IMR-90 (cell line): ENCODE measurements around the gene TIMM17B. TPM values are rescaled to one million over a fixed set of nuclear protein-coding genes. Genes with fewer than 3 reads are reported as not detected.

ENCODE experiments used
- ATAC-seq: fragments of 200-7000 bp; cut with Tn5 transposase; 2 replicates; pipeline ENCODE4 v1.9.1; 2020; ENCODE audit warnings: low read depth, mild to moderate bottlenecking, moderate library complexity
- BruUV-seq: library from RNA; stranded (reverse); fragments of 400-500 nt; replicated peaks from 2 replicates; lab custom pipeline; 2021; lab: Mats Ljungman, UMichigan
- CTCF ChIA-PET: fragments of 300-600 bp; formaldehyde crosslinking; extraction: SDS; loops from one replicate; lab custom pipeline; 2021; ENCODE audit warnings: antibody characterized with exemption; lab: Yijun Ruan, JAX
- POLR2A ChIA-PET: fragments of 300-600 bp; sonication (Branson Sonifier 250); formaldehyde crosslinking; loops from one replicate; lab custom pipeline; 2022; ENCODE audit warnings: antibody characterized with exemption; ENCODE audit not compliant: unreplicated experiment; lab: Charles Lee
- DNase-seq: peaks from one replicate; pipeline ENCODE4 v3.0.0; 2013
- H2AFZ ChIP-seq: replicated peaks from 2 replicates; pipeline ENCODE3; 2013; ENCODE audit warnings: low read length, mild to moderate bottlenecking; ENCODE audit not compliant: poor library complexity
- H2AK5ac ChIP-seq: 2 replicates; pipeline ENCODE4 v1.6.1; 2013; ENCODE audit warnings: low read depth, low read length, inconsistent platforms
- H2AK9ac ChIP-seq: replicated peaks from 2 replicates; pipeline ENCODE3; 2013; ENCODE audit warnings: mild to moderate bottlenecking, low read depth, low read length, moderate library complexity; ENCODE audit not compliant: poor library complexity
- H2BK120ac ChIP-seq: 2 replicates; pipeline ENCODE4 v1.6.1; 2013; ENCODE audit warnings: low read depth, low read length, inconsistent platforms
- H2BK15ac ChIP-seq: 3 replicates; pipeline ENCODE4 v1.6.1; 2013; ENCODE audit warnings: low read depth, low read length, inconsistent platforms
- H2BK20ac ChIP-seq: 2 replicates; pipeline ENCODE4 v1.6.1; 2013; ENCODE audit warnings: low read depth, mild to moderate bottlenecking, inconsistent platforms, low read length, moderate library complexity
- H2BK5ac ChIP-seq: 2 replicates; pipeline ENCODE4 v1.6.1; 2013; ENCODE audit warnings: mild to moderate bottlenecking, low read depth, low read length, inconsistent platforms; ENCODE audit not compliant: poor library complexity, severe bottlenecking
- H3K14ac ChIP-seq: replicated peaks from 2 replicates; pipeline ENCODE4 v1.6.1; 2013; ENCODE audit warnings: low read depth, low read length, inconsistent platforms
- H3K18ac ChIP-seq: 2 replicates; pipeline ENCODE4 v1.6.1; 2013; ENCODE audit warnings: low read depth, low read length, control low read depth
- H3K23ac ChIP-seq: 2 replicates; pipeline ENCODE4 v1.6.1; 2013; ENCODE audit warnings: low read depth, low read length, inconsistent platforms
- H3K27ac ChIP-seq: 2 replicates; pipeline ENCODE4 v1.5.1; 2013; ENCODE audit warnings: mild to moderate bottlenecking, control low read depth, low read length; ENCODE audit not compliant: insufficient read depth
- H3K27me3 ChIP-seq: 2 replicates; pipeline ENCODE4 v1.6.1; 2013; ENCODE audit warnings: low read length; ENCODE audit not compliant: control insufficient read depth, insufficient read depth
- H3K36me3 ChIP-seq: 2 replicates; pipeline ENCODE4 v1.6.1; 2013; ENCODE audit warnings: low read length, mixed read lengths; ENCODE audit not compliant: control insufficient read depth, insufficient read depth
- H3K4ac ChIP-seq: 2 replicates; pipeline ENCODE4 v1.6.1; 2013; ENCODE audit warnings: low read depth, low read length, inconsistent platforms
- H3K4me1 ChIP-seq: 2 replicates; pipeline ENCODE4 v1.6.1; 2013; ENCODE audit warnings: low read length, mixed read lengths; ENCODE audit not compliant: control insufficient read depth, insufficient read depth
- H3K4me2 ChIP-seq: 2 replicates; pipeline ENCODE4 v1.6.1; 2013; ENCODE audit warnings: low read depth, mild to moderate bottlenecking, control low read depth, low read length, moderate library complexity
- H3K4me3 ChIP-seq: 2 replicates; pipeline ENCODE4 v1.5.1; 2013; ENCODE audit warnings: low read depth, mild to moderate bottlenecking, control low read depth, low read length, moderate library complexity; ENCODE audit not compliant: insufficient read depth
- H3K56ac ChIP-seq: 2 replicates; pipeline ENCODE4 v1.6.1; 2013; ENCODE audit warnings: low read length, inconsistent platforms; ENCODE audit not compliant: insufficient read depth; ENCODE audit errors: extremely low read depth
- H3K79me1 ChIP-seq, 2 experiments: 2 replicates each; pipeline ENCODE4 v1.6.1; 2013; ENCODE audit warnings: low read length in 2 of 2, inconsistent platforms in 1 of 2, low read depth in 1 of 2
- H3K9ac ChIP-seq: 2 replicates; pipeline ENCODE4 v1.6.1; 2013; ENCODE audit warnings: low read depth, low read length, control low read depth
- H3K9me1 ChIP-seq: 2 replicates; pipeline ENCODE4 v1.6.1; 2013; ENCODE audit warnings: low read length, inconsistent platforms; ENCODE audit not compliant: insufficient read depth
- H3K9me3 ChIP-seq: 2 replicates; pipeline ENCODE4 v1.6.1; 2013; ENCODE audit warnings: low read length; ENCODE audit not compliant: control insufficient read depth, insufficient read depth
- H4K20me1 ChIP-seq: 2 replicates; pipeline ENCODE4 v1.6.1; 2013; ENCODE audit warnings: low read length, inconsistent platforms; ENCODE audit not compliant: insufficient read depth
- H4K5ac ChIP-seq: 2 replicates; pipeline ENCODE4 v1.6.1; 2013; ENCODE audit warnings: mild to moderate bottlenecking, low read depth, low read length, control low read depth
- H4K8ac ChIP-seq, 2 experiments: 2 replicates each; pipeline ENCODE4 v1.6.1; 2013; ENCODE audit warnings: low read depth in 2 of 2, low read length in 2 of 2, control low read depth in 1 of 2, inconsistent platforms in 1 of 2
- H4K91ac ChIP-seq: 2 replicates; pipeline ENCODE4 v1.6.1; 2013; ENCODE audit warnings: low read depth, low read length, inconsistent platforms; ENCODE audit not compliant: insufficient read depth
- BHLHE40 ChIP-seq: fragments of 150-350 bp; IDR thresholded peaks from 2 replicates; pipeline ENCODE4 v1.6.1; 2016; ENCODE audit warnings: mild to moderate bottlenecking, low read depth, low read length
- CEBPB ChIP-seq: IDR thresholded peaks from 2 replicates; pipeline ENCODE4 v1.6.1; 2012; ENCODE audit warnings: low read depth, low read length, improper control_type of control experiment
- NFE2L2 ChIP-seq: fragments of 150-350 bp; IDR thresholded peaks from 2 replicates; pipeline ENCODE4 v1.6.1; 2016; ENCODE audit warnings: low read depth, mild to moderate bottlenecking, low read length
- RCOR1 ChIP-seq: IDR thresholded peaks from 2 replicates; pipeline ENCODE4 v1.6.1; 2012; ENCODE audit warnings: mild to moderate bottlenecking, low read length, improper control_type of control experiment; ENCODE audit not compliant: insufficient replicate concordance
- SMC3 ChIP-seq: fragments of 150-350 bp; IDR thresholded peaks from 2 replicates; pipeline ENCODE4 v1.6.1; 2016; ENCODE audit warnings: low read depth, mild to moderate bottlenecking, antibody characterized with exemption, low read length, moderate library complexity
- WGBS, 2 experiments: methylation state at CpG; one replicate each; pipeline versions ENCODE4 v1.1.5 to v1.1.7; 2013; ENCODE audit warnings: missing lambda C conversion rate in 2 of 2; ENCODE audit not compliant: insufficient read length in 1 of 2; ENCODE audit errors: extremely low coverage in 2 of 2; 5-methylcytosine and 5-hydroxymethylcytosine counted together
- dilution Hi-C: fragments of 300-500 bp; cut with HindIII; formaldehyde crosslinking; loops from one replicate; pipeline ENCODE4 v1.14.3; 2018; ENCODE audit warnings: low sequenced_read_pairs; ENCODE audit not compliant: unreplicated experiment
- in situ Hi-C: fragments of 300-500 bp; cut with MboI; formaldehyde crosslinking; loops from 3 replicates; pipeline ENCODE4 v1.14.3; 2019; ENCODE audit warnings: low sequenced_read_pairs, inconsistent platforms, mixed read lengths
- intact Hi-C: fragments of 100-400 bp; cut with micrococcal nuclease; formaldehyde crosslinking; loops from 2 replicates; pipeline ENCODE4 v1.10.0; 2022
- polyA plus RNA-seq, 3 experiments: library from polyadenylated mRNA; depleted of rRNA; stranded (reverse); fragments of >200 nt; gene quantifications; 2 replicates each; pipeline ENCODE4 v1.2.3, GENCODE V29; 2012; ENCODE audit warnings: low replicate concordance in 1 of 3
- total RNA-seq: library from RNA; depleted of rRNA; stranded (reverse); fragments of >200 nt; gene quantifications from 2 replicates; pipeline ENCODE4 v1.2.3, GENCODE V29; 2012

TIMM17B gene
- total and polyA plus RNA-seq, 2 of the 4 experiments (the other 2 are of a cell fraction) = 28.7 to 73.6 TPM

DNA sequence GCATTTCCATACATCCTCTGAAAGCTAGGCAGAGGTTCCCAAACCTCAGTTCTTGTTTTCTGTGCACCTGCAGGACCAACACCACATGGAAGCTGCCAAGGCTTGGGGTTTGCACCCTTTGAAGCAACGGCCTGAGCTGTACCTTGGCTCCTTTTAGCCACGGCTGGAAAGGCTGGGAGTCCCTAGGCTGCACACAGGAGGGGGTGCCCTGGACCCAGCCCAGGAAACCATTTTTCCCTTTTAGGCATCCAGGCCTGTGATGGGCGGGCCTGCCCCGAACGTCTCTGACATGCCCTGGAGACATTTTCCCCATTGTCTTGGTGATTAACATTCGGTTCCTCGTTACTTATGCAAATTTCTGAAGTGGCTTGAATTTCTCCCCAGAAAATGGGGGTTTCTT is 44.7 kb downstream of the TIMM17B start:
- CTCF ChIA-PET = no interaction called here

More for the DNA sequence above, 44.7 kb downstream of the TIMM17B start:
- DNase-seq (no peak), ATAC-seq (no peak)
- H2BK120ac ChIP-seq = no peak overlapping the region
- no peaks in the 10 kb centered on the region for H4K20me1 ChIP-seq
- dilution Hi-C loops (no loop called here), in situ Hi-C loops (no loop called here), intact Hi-C loops (no loop called here)
- WGBS, 2 experiments = 30% methylated on average over 2 of the region's 7 CpGs; no CpG with 5 or more reads in 1 of the 2 experiments
- H3K9ac ChIP-seq = no peak overlapping the region
- H3K9me3 ChIP-seq = no peaks in the 10 kb centered on the region; the same call in 1 of the 2 replicates
- H4K5ac ChIP-seq = no peak overlapping the region
- H3K18ac ChIP-seq = no peak overlapping the region
- no TSS peak for BruUV-seq
- H3K14ac ChIP-seq = no peak overlapping the region
- no peak overlapping the region for H2AK9ac ChIP-seq
- no peak overlapping the region for H2BK5ac ChIP-seq
- POLR2A ChIA-PET = no interaction called here
- H3K36me3 ChIP-seq = no peaks in the 10 kb centered on the region
- no peak overlapping the region for H4K8ac ChIP-seq
- H3K4ac ChIP-seq = no peak overlapping the region
- H3K4me3 ChIP-seq = no peak overlapping the region
- H2BK15ac ChIP-seq = no peak overlapping the region
- no peak overlapping the region for H4K91ac ChIP-seq
- H3K9me1 ChIP-seq = no peaks in the 10 kb centered on the region
- no peak overlapping the region for H3K23ac ChIP-seq
- no peak overlapping the region for H3K4me2 ChIP-seq
- TF ChIP-seq SMC3 (no peak), NFE2L2 (no peak), RCOR1 (no peak), CEBPB (no peak), BHLHE40 (no peak)
- H3K56ac ChIP-seq = no peak overlapping the region
- no peak overlapping the region for H3K27ac ChIP-seq
- no peaks in the 10 kb centered on the region for H3K79me1 ChIP-seq
- no peak overlapping the region for H2AK5ac ChIP-seq
- peaks cover 4% of the 10 kb centered on the region for H3K27me3 ChIP-seq
- no peak overlapping the region for H2AFZ ChIP-seq
- no peak overlapping the region for H2BK20ac ChIP-seq
- no peaks in the 10 kb centered on the region for H3K4me1 ChIP-seq
